Osteoblast (primary cell): ENCODE results near the gene BANP. TPM values are rescaled to one million over a fixed set of nuclear protein-coding genes. Genes with fewer than 3 reads are reported as not detected.
"Not testable (repeated sequence)": the region's sequence is repeated elsewhere in the genome, so short reads cannot be mapped to it uniquely, and the experiment has no call there.

ENCODE experiments used
- DNase-seq: peaks from one replicate; pipeline ENCODE4 v3.0.0; 2011; ENCODE audit warnings: low spot score, mixed read lengths; ENCODE audit not compliant: insufficient read length; ENCODE audit errors: missing footprints
- H2AFZ ChIP-seq: 2 replicates; pipeline ENCODE4 v1.6.0; 2011; ENCODE audit warnings: mild to moderate bottlenecking, low read length
- H3K27ac ChIP-seq: 2 replicates; pipeline ENCODE4 v1.5.1; 2011; ENCODE audit warnings: mild to moderate bottlenecking, low read depth, low read length, moderate library complexity
- H3K27me3 ChIP-seq: 2 replicates; pipeline ENCODE4 v1.6.0; 2012; ENCODE audit warnings: mild to moderate bottlenecking, control low read depth, inconsistent platforms, low read length, moderate library complexity; ENCODE audit not compliant: insufficient read depth
- H3K36me3 ChIP-seq: 2 replicates; pipeline ENCODE4 v1.5.1; 2011; ENCODE audit warnings: mild to moderate bottlenecking, low read length, control low read depth, moderate library complexity; ENCODE audit not compliant: insufficient read depth
- H3K4me1 ChIP-seq: 2 replicates; pipeline ENCODE4 v1.5.1; 2011; ENCODE audit warnings: mild to moderate bottlenecking, low read length, control low read depth, moderate library complexity; ENCODE audit not compliant: insufficient read depth
- H3K4me2 ChIP-seq: 2 replicates; pipeline ENCODE4 v1.6.0; 2011; ENCODE audit warnings: mild to moderate bottlenecking, low read length; ENCODE audit not compliant: insufficient read depth
- H3K4me3 ChIP-seq: fragments of 200-600 bp; sonication (generic); 3 replicates; pipeline ENCODE4 v1.5.1; 2012; ENCODE audit warnings: mild to moderate bottlenecking, low read length, inconsistent platforms; ENCODE audit not compliant: insufficient read depth
- H3K79me2 ChIP-seq: 2 replicates; pipeline ENCODE4 v1.6.0; 2012; ENCODE audit warnings: mild to moderate bottlenecking, low read length, control low read depth, inconsistent platforms; ENCODE audit not compliant: insufficient read depth
- H3K9me3 ChIP-seq: 2 replicates; pipeline ENCODE4 v1.5.1; 2011; ENCODE audit warnings: low read depth, low read length, control low read depth
- H4K20me1 ChIP-seq: 2 replicates; pipeline ENCODE4 v1.6.0; 2012; ENCODE audit warnings: mild to moderate bottlenecking, low read length, control low read depth; ENCODE audit not compliant: insufficient read depth
- total RNA-seq: library from RNA; depleted of rRNA; stranded (reverse); fragments of >200 nt; gene quantifications from 2 replicates; pipeline ENCODE4 v1.2.3, GENCODE V29; 2012
- TF ChIP-seq, protein P1 (sequence below): IDR thresholded peaks from 2 replicates; pipeline ENCODE4 v1.5.1; 2011; ENCODE audit warnings: mild to moderate bottlenecking, low read depth, low read length, moderate library complexity; ENCODE audit errors: extremely low read depth

The BANP gene
- total RNA-seq, 1 donor: 23.5 TPM

DNA sequence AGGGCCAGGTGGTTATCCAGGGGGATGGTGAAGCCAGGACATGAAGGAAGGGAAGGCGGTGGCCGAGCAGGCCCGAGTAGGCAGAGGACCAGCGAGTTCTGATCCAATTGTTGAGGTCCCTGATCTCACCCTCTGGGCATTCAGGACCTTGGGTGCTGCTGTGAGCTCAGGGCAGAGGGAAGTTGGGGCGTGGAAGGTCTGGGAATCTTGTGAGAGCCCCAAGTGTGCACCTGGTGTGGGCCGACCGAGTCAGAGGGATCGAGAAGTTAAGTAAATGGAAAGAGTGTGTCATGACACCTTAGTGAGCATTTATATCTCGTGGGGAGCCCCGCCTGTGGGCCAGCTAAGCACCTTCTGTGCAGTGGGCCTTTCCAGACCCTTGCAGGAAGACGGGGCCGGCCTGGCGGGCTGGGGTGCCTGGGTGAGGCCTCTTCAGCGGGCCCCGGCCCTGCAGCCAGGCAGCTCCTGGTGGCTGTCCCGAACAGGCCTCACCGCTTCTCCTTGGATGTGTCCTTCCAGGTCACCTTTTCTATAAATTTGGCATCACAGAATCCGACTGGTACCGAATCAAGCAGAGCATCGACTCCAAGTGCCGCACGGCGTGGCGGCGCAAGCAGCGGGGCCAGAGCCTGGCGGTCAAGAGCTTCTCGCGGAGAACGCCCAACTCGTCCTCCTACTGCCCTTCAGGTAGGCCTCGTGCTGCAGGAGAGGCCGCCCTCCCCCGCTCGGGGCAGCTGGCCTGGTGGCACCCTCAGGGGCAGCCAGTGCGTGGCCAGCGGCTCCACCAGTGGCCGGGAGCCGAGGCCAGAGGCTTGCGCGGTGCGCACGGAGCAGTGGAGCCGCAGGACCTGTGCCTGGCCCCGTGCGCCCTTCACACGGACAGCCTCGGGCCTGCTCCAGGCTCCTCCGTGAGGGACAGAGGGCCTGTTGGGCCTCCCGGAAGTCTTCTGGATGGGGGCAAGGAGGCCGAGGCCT is 76.0 kb downstream of the BANP start:
- TF ChIP-seq, protein P1, sequence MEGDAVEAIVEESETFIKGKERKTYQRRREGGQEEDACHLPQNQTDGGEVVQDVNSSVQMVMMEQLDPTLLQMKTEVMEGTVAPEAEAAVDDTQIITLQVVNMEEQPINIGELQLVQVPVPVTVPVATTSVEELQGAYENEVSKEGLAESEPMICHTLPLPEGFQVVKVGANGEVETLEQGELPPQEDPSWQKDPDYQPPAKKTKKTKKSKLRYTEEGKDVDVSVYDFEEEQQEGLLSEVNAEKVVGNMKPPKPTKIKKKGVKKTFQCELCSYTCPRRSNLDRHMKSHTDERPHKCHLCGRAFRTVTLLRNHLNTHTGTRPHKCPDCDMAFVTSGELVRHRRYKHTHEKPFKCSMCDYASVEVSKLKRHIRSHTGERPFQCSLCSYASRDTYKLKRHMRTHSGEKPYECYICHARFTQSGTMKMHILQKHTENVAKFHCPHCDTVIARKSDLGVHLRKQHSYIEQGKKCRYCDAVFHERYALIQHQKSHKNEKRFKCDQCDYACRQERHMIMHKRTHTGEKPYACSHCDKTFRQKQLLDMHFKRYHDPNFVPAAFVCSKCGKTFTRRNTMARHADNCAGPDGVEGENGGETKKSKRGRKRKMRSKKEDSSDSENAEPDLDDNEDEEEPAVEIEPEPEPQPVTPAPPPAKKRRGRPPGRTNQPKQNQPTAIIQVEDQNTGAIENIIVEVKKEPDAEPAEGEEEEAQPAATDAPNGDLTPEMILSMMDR: no peak
- no peaks in the 10 kb centered on the region for H3K27me3 ChIP-seq
- no peak for DNase-seq
- no peak overlapping the region for H3K27ac ChIP-seq
- H3K36me3 ChIP-seq: peaks cover 6% of the 10 kb centered on the region
- peaks cover 13% of the 10 kb centered on the region for H4K20me1 ChIP-seq
- no peaks in the 10 kb centered on the region for H3K9me3 ChIP-seq
- peaks cover 13% of the 10 kb centered on the region for H3K4me1 ChIP-seq
- no peak overlapping the region for H3K4me3 ChIP-seq
- H3K79me2 ChIP-seq: no peaks in the 10 kb centered on the region
- no peak overlapping the region for H3K4me2 ChIP-seq
- no peak overlapping the region for H2AFZ ChIP-seq

DNA sequence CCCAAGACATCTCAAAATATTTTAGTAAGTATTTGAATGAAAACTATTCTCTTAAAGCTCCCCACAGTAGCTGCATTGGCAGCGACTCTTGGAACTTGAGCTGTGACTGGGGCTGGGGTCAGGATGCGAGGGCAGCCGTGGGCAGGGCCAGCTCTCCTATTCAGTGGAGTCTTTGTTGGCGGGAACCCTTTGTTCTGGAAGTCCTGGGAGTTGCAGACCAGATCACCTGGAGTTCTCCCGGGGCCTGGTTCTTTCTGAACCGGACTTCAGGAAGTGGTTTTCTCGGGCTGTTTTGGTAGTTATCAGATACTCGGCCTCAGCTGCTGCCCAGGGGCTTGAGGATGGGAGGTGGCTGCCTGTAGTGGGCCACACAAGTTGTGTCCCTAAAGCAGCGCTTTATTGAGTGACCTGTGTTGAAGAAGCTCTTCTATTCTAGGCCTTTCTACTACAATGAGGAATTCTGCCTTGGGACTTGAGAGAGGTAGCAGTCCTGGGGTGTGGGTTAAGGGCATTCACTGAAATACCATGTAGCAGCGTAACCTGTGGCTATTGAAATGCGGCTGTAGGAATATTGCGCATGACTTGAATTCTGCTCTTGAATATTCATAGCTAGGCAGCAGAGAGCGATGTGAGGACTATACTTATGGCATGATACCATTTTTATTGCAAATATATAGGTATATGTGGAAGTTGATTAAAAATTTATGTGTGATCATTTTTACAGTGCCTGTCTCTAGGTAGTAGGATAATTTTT is 77.1 kb downstream of the BANP start:
- H3K27me3 ChIP-seq, H3K4me2 ChIP-seq, H3K9me3 ChIP-seq, H3K36me3 ChIP-seq, H2AFZ ChIP-seq, DNase-seq, H3K79me2 ChIP-seq, H3K4me3 ChIP-seq, H3K27ac ChIP-seq: not testable (repeated sequence)
- Histone ChIP-seq H3K4me1 (peaks cover 13% of the 10 kb centered on the region), H4K20me1 (peaks cover 13% of the 10 kb centered on the region)

DNA sequence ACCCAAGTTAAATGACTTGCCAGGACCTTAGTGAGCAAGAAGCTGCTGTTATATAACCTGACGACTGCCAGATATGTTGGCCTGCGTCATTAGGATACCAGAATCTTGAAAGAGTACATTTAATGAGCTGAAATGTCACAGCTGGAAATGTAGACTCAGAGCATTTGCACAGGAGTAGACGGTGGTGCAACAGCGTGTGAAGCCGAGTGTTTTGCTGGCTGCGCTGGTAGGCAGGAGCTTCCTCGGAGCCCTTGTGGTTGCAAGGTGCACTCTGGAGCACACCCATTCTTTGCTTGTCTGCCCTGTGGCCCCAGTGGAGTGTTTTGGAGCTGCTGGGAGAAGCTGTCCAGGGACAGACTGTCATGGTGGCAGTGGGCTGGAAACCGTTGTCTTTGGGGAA is 79.3 kb downstream of the BANP start:
- H3K79me2 ChIP-seq: no peaks in the 10 kb centered on the region
- no peaks in the 10 kb centered on the region for H3K36me3 ChIP-seq
- H2AFZ ChIP-seq: no peak overlapping the region

DNA sequence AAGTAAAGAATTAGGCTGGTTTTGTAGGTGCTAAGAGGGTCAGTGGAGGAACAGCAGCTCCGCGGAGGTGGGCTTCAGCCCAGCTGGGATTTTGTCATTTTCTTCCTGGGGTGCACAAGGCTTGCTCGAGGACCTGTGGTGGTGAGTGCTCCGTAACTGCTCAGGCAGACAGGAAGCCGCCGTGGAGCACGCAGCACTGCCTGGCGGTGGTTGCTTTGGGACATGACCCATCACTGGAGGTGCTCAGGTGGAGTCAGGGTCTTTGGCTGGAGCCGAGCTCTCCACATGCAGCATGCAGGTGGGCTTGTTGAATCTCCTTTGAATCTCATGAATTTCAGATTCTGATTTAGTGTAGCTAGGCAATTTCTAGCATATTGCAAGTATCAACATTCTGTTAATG is 79.7 kb downstream of the BANP start:
- H4K20me1 ChIP-seq, H3K4me3 ChIP-seq, H3K27ac ChIP-seq, H3K9me3 ChIP-seq, H3K27me3 ChIP-seq, H3K4me1 ChIP-seq, DNase-seq, H3K79me2 ChIP-seq, H3K4me2 ChIP-seq, H2AFZ ChIP-seq, H3K36me3 ChIP-seq: not testable (repeated sequence)

More for the DNA sequence above, 79.3 kb downstream of the BANP start:
- Histone ChIP-seq H3K27ac (no peak overlapping the region), H4K20me1 (peaks cover 6% of the 10 kb centered on the region), H3K9me3 (no peaks in the 10 kb centered on the region), H3K4me1 (peaks cover 2% of the 10 kb centered on the region), H3K4me2 (no peak overlapping the region), H3K27me3 (no peaks in the 10 kb centered on the region), H3K4me3 (no peak overlapping the region)
- DNase-seq: no peak
- TF ChIP-seq, protein P1: no peak

DNA sequence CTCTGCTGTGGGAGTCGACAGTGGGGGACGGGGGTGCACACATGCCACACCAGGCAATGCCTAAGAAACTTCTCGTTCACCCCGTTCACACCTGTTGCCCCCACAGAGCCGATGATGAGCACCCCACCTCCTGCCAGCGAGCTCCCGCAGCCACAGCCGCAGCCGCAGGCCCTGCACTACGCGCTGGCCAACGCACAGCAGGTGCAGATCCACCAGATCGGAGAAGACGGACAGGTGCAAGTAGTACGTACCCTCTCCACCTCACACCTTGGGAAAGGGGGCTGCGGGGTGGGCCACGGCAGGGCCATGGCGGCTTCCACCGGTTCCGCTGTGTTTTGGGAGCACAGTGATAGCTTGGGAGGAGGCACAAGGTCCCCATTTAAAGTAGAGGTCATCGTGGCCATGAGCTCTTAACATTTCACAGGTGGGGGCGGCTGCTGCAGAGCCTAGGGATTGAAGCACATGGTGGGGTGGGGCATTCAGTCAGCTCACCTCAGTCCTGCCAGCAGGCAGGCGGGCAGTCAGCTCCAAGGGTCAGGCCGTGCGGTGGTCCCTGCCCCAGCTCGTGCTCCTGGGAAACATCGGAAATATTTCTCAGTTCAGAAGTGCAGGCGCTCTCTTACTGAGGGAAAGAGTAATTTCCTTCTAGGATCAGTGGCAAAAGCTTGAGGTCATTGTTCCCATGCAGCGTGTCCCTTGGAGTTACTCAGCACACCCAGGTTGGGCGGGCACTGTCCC is 81.9 kb downstream of the BANP start:
- DNase-seq, H2AFZ ChIP-seq: not testable (repeated sequence)

More for the DNA sequence above, 81.9 kb downstream of the BANP start:
- H3K27ac ChIP-seq, H3K4me3 ChIP-seq, H4K20me1 ChIP-seq, H3K4me1 ChIP-seq, H3K79me2 ChIP-seq, H3K4me2 ChIP-seq, H3K9me3 ChIP-seq, H3K27me3 ChIP-seq, H3K36me3 ChIP-seq: not testable (repeated sequence)
